Superior temporal gyrus (tissue), 1 donor: ENCODE measurements around the gene TRAM2.

Experiments
- DNase-seq: peaks from one replicate; pipeline ENCODE4 v3.0.0-alpha.2; 2016; ENCODE audit errors: extremely low spot score

TRAM2 gene

GRCh38 chr6:52510213-52510562 is 66.7 kb downstream of the TRAM2 start:
- no peak for DNase-seq

- DNase-seq, result no peak
Observed at GRCh38 chr6:52509281-52510212, 67.3 kb downstream of the TRAM2 start.

- no peak for DNase-seq
Observed at GRCh38 chr6:52508261-52508739, 68.6 kb downstream of the TRAM2 start.

DNA sequence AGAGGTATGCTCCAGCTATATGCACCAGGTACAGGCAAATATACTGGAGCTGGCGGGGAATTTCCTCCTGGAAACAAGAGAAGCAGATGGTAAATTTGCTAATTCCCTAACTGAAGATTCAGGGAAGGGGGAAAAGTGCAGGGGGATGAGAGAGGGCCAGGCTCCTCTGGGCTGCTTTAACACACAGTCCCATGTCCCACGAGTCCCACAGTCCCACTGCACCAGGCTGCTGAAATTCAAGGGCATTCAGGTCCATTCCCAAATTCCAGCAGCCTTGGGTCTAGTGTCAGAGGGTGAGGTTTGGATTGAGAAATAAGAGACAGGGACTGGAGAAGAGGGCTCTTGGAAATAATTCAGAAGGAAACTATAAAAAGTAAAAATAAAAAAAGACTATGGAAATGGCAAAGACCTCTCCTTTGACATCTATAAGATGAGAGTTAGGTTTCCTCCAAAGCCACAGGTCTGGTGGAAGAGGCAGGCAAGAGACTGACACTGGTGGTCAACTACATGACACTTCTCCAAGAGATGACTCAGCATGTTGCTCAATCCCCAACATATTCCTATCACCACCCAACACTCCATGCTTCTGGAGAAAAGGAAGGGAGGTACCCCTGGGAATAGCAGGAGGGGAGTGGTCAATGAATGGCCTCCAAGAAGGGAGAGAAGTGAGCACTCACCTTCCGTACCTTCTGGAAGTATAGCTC is 69.2 kb downstream of the TRAM2 start:
- DNase-seq, result no peak

DNA sequence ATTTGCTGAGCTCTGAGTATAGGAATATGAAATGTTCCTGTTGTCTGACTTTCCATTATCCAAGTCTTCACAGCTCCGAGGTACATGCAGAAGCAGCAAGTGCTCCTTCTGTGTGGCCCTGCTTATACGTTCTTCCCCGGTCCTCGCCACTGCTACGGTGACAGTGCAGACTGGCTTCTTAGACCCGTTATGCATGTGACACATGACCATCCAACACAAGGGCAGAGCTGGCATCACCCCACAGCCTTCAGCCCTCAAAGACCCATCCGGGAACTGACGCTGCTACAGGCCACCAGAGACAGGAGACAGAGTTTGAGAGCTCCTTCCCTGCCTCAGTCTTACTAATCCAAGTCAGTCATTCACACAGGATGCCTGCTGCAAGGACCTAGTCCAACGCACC is 70.4 kb downstream of the TRAM2 start:
- DNase-seq, result no peak

GRCh38 chr6:52505726-52506409 is 71.0 kb downstream of the TRAM2 start:
- DNase-seq, result no peak

DNA sequence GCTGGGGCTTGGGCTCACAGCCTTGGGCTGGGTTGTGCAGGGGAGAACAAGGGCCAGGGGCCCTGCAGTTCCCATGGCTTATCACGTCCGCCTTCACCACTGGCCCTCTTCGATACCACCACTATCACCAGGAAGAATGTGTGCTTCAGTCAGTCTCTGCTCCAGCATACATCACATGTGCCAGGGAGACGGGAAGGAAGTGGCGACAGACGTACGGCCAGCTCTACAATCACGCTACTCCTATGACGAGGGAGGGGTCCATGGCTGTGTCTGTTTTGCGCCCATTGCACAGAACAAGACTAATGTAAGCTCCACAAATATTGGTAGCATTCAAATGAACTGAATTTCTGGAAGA is 72.1 kb downstream of the TRAM2 start:
- no peak for DNase-seq

DNA sequence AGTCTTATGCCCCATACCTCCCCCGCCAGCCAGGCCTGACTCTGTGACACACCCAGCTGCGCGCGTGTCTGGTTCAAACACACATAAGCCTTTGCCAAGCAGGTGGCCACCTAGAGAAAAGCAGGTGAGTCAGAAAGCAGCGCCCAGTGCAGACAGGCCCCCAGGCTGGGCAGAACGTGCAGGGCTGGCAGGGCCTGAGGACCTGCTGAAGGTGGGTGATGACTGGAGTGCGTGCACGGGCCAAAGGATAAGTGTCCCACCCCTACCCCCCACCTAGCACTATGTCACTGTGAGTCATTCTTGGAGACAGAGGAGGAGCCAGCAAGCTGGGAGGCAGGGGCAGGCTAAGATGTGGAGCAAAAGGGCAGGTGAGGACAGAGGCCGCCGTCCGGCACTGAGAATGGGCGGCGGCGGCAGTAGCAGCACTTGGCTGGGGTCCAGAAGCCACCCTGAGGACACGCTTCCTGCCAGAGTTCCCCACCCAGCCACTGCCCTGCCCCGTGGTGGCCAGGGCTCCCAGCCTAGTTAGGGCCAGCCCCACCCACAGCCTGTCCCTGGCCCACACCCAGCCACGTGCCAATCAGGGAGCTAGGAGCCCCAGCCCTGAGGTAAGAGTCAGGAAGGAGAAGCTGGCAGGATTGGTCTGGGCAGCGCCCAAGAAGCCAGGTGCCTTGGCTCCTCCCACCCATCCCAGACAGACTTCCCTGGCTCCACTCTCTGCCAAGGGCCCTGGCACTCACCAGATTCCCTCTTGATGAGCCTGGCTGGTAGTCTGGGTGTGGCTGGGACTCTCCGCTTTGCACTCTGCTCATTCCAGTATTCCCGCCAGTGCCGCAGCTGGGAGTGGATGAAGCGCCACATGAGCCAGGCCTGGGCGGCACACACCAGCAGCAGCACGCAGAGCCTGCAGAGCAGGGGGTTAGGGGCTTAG is 72.7 kb downstream of the TRAM2 start:
- no peak for DNase-seq

GRCh38 chr6:52503323-52503747 is 73.5 kb downstream of the TRAM2 start:
- DNase-seq, result no peak

DNA sequence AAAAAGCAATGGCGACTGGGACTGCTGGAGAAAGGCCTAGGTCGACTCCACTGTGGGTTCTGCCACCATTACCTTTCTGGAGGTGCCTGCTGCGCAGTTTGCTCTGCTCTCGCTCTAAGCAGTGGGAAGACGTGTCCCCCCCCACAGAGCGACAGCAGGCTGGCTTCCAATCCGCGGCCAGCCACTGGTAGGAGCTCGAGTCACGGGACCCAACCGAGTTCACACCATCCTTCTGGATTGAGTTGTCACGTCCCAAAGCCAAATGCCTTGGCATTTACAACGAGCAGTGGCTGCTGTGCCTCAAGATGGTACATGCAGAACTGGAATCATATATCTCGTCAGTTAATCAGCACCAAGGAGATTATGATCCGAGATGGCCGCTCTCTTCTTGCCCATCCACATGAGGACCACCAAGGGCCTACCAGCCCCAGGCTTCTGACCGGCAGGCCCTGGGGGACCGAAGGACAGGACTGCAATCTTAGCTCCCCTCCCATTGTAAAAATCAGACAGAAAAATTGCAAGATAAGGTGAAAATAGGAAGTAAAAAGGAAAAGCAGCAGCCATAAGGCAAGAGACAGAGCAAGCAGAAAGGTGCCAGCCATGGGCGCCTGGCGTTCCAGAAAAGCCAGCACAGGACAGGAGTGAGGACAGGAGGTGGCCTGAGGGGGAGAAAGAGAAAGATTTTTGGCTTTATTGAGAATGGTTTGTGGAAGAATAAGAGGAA is 74.4 kb downstream of the TRAM2 start:
- no peak for DNase-seq

DNA sequence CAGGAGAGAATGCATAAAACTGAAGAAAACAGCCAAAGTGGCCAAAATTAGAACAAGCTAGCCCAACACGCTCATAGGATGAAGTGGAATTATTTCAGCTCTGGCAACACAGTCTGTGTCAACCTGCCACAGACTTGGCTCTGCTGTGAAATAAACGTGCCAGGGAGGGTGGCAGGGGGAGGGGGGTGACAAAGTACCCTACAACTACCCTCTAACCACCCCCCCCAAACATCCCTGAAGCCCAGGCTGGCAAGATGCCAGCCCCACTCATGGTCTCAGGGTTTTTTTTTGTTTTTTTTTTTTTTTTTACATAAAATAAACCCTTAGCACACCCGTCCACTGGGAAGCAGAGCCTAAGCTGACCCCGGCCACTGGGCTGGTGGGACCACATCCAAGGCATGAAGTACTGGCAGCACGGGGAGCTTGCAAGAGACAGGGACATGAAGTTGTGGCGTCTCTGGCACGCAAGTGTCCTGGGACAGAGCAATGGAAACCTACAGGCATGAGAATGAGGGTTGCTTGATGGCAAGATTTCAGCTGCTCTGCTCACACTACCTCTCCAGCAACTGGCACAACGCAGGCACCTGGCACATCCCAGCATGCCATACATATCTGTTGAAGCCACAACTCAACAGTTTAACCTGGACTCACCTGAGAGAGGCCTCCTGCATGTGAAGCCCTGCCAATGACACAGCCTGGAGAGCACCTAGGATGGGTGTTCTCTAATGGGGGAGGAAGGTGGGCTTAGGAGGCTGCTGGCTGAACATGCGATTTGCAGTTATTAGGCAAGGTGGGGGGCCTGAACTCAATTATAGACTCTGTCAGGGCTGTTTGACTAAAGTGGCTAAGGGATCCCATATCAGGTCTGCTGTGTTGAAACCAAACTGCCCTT is 76.4 kb downstream of the TRAM2 start:
- DNase-seq, result no peak

- DNase-seq, result no peak
Observed at GRCh38 chr6:52499681-52500236, 77.1 kb downstream of the TRAM2 start.

DNA sequence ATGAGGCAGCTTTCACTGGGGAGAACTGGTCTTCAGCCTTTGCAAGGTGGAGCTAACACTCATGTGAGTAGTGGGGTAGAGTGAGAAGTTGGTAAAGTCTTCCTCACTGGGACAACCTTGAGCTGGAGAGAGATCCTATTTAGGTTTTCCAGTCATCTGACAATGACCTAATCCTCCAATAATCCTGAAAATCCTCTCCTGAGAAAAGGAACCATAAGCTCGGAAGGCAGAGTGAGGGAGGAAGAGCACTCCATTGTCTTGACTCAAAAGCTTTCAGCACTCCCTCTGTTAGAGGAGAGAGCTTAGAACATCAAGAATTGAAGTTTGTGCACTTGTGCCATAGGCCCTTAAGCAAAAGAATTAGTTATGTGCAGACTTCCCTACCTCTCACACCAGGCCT is 77.8 kb downstream of the TRAM2 start:
- no peak for DNase-seq

DNA sequence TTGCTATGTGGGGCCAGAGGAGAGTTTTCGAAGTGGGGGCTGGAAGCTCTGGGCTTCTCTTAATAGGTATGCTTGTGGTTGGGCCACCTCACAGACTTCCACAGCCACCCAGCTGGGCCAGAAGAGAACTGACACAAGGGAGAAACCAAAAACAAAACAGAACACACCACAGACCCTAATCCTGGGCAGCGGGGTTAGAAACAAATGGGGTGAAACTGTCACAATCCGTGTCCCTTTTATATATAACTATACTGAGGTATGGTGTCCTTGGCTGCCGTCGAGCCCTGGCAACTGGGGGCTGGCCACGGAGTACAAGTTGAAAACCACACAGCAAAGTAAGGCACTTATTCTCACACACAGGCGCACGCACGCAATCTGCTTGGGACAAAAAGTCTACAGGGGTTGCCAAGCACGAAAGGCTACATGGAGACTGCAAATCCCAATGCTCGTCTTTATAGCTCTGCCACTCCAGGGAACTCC is 78.3 kb downstream of the TRAM2 start:
- DNase-seq, result no peak

- DNase-seq, result no peak
Observed at GRCh38 chr6:52497652-52498408, 79.0 kb downstream of the TRAM2 start.

- DNase-seq, result no peak
Observed at GRCh38 chr6:52496631-52497030, 80.2 kb downstream of the TRAM2 start.

GRCh38 chr6:52495922-52496321 is 80.9 kb downstream of the TRAM2 start:
- DNase-seq, result no peak

GRCh38 chr6:52494298-52495072 is 82.4 kb downstream of the TRAM2 start:
- no peak for DNase-seq
